DMS 273 (cell line): Measurements from ENCODE around the gene MCRIP2.
A peak's percentile ranks its signal among the peaks of the same experiment; 100 is the strongest.
"Not testable (repeated sequence)": the region's sequence is repeated elsewhere in the genome, so short reads cannot be mapped to it uniquely, and the experiment has no call there.

Experiments
- DNase-seq: peaks from one replicate; lab custom pipeline; 2025; ENCODE audit not compliant: unreplicated experiment; lab: John Stamatoyannopoulos, UW

MCRIP2 gene

DNA sequence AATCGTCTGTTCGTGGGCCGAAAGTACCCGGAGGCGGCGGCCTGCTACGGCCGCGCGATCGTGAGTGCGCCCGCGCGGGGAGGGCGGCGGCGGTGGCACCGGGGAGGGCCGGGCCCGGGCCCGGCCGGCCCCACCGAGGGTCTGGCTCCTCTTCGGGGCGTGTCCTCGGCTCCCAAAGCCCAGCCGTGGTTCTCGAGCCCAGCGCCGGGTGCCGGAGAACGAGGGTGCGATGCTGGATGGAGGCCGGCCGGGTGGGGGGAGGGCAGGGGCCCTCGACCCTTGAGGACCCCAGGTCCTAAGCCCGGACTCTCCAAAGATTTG, 39.0 kb downstream of the MCRIP2 start:
- no peak for DNase-seq

- peak; percentile 81 for DNase-seq
These were observed 39.5 kb downstream of the MCRIP2 start for GRCh38 chr16:680967-681745.

GRCh38 chr16:681746-682427, 40.3 kb downstream of the MCRIP2 start:
- DNase-seq = no peak

GRCh38 chr16:682493-683395, 41.1 kb downstream of the MCRIP2 start:
- no peak for DNase-seq

GRCh38 chr16:683396-684070, 41.9 kb downstream of the MCRIP2 start:
- peak; percentile 67 for DNase-seq

- peak; percentile 99 for DNase-seq
These were observed 42.6 kb downstream of the MCRIP2 start, which contains the start of gene JMJD8 for GRCh38 chr16:684071-684794. JMJD8 (minus strand) TSS chr16:684334; CDS start chr16:684319, 15 bp downstream.

DNA sequence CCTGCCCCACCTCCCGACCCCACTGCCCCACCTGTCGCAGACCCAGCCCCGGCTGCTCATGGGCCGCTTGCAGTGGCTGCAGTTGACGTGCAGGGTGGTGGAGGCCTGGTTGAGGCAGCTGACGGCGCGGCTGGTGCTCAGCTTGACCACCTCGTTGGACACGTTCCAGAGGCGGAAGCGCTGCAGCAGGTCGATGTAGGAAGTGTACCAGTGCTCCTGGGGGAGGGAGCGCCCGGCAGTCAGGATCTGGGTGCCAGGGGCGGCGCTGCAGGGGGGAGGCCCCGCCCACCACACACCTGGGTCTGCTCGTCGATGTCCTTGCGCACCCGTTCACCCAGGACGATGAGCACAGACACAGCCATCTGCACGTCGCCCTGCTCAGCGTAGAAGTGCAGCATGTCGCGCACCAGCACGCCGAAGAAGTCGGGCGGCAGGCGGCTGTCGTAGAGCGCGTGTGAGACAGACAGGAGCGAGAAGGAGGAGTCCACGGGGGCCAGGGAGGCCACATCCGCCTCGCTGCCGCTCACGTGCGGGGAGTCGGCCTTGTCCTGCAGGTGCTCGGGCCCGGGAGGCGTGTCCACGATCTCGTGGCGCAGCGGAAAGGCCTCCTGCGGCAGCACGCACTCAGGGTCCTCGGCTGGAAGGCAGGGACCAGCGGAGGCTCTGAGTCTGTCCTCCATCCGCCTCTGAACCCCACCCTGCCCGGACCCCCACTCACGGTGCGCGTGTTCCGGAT, 43.5 kb downstream of the MCRIP2 start:
- no peak for DNase-seq

DNA sequence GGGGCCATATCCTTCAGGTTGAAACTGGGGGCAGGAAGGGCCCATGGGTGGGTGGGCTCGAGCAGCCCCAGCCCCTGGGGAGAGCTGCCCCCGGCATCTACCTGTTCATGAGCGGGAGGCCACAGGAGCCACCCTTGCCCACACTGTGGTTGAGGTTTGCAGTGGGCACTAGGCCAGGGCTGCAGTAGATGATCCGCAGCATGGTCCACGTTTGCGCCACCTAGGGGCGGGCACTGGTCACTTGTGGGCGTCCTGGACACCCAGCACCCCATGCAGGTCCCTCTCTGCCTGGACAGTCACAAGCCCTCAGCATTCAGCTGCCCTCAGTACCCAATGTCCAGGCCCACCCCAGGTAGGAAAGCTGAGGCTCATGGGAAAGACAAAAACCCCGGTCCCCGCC, 44.3 kb downstream of the MCRIP2 start:
- peak; percentile 59 for DNase-seq

- DNase-seq = no peak
These were observed 45.0 kb downstream of the MCRIP2 start for GRCh38 chr16:686459-687260.

DNA sequence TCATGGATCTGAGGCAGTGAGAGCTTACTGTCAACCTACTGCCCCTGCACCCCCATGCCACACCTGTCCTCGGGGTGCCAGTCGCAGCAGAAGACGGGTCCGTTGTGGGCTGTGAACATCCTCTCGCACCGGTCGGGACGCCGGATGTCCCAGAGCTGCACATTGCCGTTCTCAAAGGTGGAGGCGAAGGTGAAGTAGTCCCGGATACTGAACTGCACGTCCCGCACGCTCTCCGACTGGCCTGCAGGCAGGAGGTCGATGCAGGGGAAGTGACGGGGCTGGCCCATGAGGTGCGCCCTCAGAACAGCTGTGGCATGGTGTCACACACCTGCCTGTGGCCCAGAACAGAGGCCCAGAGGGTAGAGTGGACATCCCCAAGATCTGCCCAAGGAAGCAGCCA, 45.9 kb downstream of the MCRIP2 start:
- DNase-seq = no peak

DNA sequence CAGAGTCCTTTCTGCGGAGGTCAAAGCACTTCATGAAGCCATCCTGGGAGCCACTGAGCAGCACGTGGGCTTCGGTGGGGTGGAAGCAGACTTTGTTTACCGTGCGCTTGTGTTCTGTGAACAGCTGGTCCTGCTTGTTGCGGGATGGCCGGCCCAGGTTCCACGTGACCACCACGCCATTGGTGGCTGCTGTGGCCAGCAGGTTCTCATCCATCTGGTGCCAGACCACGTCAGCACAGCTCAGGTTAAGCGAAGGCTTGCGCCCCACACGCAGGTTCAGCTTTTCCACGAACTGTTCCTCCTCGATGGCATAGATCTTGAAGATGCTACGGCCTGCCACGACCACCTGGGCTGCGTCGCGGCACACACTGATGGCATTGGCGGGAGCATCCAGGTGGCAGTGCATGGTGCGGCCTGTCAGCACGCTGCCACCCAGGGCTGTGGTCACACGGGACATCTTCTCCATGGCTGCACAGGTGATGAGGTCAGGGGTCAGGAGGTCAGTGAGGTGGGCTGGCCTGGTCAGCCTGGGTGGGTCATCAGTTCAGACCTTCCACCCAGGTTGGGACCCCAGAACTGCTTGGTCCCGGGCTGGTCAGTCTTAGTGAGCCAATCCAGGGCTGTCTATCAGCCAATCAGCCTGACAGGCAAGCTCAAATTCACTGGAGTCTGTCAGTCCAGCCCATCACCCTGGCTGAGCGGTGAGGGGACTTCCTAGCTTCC, 47.7 kb downstream of the MCRIP2 start:
- DNase-seq = no peak

DNA sequence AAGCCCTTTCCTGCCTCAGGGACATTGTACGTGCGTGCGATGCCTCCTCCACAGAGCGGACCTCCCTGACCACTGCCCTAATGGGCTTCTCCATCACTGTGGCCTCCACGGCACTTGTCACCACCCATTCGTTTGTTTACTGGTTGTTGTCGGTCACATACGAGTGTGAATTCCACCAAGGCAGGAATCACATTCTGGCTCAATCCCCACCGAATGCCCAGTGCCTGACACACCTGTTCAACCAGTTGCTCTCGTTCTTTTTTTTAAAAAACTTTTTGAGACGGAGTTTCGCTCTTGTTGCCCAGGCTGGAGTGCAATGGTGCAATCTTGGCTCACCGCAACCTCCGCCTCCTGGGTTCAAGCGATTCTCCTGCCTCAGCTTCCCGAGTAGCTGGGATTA, 49.6 kb downstream of the MCRIP2 start:
- DNase-seq = not testable (repeated sequence)

DNA sequence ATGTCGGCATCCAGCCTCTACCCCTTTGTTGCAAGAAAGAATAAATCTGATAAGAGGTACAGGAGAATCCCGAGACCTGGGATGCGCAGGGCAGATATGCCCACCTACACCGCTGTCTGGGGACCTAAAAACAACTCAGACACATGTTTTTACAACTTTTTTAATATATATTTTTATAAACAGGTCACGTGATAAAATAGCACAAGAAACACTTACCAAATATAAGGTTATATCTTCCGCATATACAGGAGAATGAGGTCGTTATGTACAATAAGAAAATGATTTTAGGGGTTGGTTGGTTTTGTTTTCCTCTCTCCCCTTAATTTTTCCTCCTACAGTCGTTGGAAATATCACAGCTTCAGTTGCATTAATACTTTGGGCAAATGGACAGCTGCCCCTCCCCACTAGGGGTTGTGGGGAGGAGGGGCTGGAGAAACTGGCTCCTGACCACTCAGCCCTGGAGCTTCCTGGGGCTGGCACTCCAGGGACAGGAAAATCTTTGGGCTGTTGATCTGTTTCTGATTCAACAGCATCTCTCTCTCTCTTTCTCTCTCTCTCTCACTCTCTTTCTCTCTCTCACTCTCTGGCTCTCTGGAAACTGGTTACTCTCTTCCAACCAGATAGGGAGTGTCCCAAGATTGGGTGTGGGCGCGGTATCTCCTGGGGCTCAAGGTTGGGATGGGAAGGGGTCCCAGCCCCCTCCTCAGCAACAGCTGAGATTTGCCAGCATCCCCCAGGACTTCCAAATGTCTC, 50.9 kb downstream of the MCRIP2 start:
- no peak for DNase-seq

- DNase-seq = no peak
These were observed 51.7 kb downstream of the MCRIP2 start for GRCh38 chr16:693364-693763.

DNA sequence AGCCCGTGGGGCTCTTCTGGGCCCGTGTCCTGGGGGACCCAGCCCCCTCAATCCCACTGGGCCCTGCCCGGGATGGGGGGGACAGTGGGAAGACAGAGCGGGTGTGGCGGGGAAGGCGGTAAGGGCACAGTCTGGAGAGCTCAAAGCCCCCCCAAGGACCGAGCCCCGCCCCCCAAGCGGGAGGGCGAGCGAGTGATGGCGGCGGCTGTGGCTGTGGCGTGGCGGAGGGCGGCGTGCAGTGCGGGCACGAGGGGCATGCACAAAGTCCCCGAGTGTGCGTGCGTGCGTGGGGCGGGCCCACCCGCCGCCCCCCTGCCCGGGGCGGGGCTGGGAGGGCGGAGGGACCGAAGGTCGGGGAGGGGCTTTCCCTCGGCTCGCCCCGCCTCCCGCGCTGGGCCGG, 52.1 kb downstream of the MCRIP2 start:
- no peak for DNase-seq

DNA sequence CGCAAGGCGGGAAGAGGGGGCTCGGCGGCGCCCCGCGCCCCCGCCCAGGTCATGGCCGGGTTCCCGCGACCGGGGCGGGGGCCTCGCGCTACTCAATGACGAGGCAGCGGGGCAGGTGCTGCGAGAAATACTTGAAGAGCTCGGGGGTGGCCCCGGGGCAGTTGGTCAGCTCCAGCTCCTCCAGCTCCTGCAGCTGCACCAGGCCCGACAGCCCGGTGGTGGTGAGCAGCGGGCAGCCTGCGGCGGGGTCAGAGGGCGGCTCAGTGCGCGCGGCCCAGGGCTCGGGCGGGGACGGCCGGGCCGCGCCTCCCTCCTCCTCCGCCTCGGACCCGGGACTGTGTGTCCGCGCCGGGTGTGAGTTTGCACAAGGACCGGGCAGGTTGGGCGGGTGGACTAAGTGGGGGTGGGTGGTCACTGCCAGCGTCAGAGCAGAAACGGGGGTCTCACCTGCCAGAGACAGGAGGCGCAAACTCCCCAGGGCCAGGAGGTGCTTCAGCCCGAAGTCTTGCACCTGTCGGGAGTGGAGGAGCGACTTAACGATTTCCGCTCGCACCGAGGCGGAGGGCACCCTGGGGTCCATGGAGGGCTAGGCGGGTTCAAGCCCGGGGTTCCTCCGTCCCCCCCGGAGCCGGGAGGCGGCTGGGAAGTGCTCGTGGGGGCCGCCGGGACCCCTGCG, 52.7 kb downstream of the MCRIP2 start:
- no peak for DNase-seq

DNA sequence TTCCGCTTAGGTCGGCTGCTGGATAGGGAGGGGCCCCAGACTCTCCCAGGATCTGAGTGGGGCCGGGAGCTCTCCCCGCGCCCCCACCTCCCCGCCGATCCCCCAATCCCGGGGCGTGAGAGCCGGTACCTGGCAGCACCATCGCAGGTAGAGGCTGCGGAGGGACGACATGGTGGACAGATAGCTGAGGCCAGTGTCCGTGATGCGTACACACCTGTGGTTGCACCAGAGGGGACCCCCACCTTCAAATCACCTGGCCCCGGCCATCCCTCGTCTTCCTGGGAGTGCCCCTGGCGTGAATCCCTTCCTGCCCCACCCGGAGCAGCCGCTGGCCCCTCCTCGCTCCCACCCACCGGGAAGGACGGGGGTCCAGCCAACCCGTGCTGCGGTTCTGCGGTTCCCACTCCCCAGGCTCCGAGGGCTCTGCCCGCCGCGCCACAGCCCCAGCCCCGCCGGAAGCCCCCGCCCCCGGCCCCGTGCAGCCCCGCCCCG, 53.3 kb downstream of the MCRIP2 start:
- DNase-seq = no peak
